Stimulated activated CD8-positive, alpha-beta memory T cell treated with anti-CD3 and anti-CD28 coated beads, Interleukin-15, amount 100 ng/mL, for 48 hours (primary cell): Measurements from ENCODE around the gene DGKG.

Experiments
- DNase-seq, 2 donors: peaks; one replicate each; pipeline ENCODE4 v3.0.0-alpha.2; 2020; ENCODE audit warnings: low read depth in 2 of 2

DGKG gene

DNA sequence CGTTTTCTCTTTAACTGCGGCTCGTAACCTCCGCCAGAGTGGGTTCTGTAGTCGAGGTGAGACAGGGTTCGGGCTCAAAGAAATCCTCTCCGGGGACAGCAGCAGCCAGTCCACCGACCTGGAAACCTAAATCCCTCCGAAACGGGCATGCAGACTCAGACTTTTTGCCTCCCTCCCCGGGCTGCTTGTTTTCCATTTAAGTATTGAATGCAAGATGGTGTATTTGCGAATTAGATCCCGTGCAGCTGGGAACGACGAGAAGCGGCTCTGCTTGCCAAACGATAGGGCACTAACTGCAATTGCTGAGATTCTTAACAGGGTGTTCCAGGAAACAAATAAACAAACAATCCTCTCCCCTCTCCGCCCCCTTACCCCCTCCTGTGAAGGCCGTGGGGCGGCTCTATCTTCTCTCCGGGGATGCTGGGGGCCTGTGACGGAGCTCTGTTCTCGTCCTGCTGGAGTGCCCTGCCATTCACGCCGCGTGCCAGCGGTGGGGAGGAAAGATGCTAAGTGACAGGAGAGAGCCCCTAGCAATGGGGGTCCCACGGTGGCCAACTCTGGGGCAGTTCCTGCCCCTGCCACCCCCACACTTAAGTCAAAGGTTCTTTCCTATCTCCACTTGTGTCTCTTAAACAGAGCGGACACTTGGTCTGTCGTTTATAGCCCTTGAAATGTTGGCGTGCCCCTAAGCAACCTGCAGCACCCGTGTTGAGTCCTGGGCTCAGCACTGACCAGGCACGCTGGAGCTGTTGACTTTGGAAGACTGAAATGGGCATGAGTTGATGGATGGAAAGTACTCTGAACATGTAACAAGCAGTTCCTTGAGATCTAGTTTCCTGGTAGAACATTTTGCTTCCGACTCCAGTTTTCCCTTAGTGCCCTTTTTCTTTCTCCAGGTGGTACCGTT is 251.9 kb downstream of the DGKG start:
- no peak for DNase-seq

DNA sequence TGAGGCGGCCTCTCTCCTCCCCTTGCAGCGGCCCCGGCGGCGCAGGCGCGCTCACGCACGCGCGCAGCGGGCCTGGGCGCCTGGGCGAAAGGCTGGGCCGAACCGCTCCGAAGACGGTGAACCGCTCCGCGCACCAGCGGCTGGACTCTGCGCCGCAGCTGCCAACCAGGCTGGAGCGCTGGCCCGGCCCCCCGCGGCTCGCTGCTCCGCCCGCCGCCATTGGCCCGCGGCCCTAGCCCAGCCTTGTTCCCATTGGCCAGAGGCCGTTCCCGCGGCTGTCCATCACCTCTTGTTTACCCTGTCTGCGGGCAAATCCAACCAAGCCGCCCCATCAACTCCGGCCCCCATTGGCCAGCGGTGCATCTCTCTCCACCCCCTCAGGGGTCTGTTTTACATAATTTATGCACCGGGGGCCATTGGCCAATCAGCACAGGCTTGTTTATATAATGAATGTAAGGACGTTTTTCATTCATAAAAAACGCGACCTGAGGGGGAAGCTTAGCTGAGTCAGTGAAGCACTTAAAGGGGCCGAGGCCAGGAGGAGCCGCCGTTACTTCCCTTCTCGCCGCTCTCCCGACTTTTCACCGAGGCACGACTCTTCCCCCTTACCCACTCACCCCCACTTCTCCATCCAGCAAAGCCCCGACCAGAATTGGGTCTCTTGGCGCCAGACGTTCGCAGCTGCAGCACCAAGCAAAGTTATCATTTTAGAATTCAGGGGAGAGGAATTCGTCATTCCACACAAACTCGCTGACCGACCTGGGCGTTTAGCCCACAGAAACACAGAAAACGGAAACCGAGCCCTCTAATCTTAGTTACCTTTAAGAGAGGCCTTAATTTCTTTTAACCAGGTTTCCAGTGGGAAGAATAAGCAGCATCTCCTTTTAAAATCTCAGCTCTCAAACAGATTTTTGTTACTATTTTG is 252.8 kb downstream of the DGKG start, which contains the start of gene ETV5:
Gene ETV5 (minus strand): TSS at position 149 of the 925 bp plus-strand sequence. CDS start 3,221 bp downstream, outside the sequence.
- peak; percentile 93 for DNase-seq

- no peak for DNase-seq
Measured at GRCh38 chr3:186108106-186108940, 253.7 kb downstream of the DGKG start.

GRCh38 chr3:186107215-186108105 is 254.6 kb downstream of the DGKG start:
- DNase-seq: peak in 1 of 2 donors; percentile 22

GRCh38 chr3:186105543-186105942 is 256.5 kb downstream of the DGKG start:
- no peak for DNase-seq

DNA sequence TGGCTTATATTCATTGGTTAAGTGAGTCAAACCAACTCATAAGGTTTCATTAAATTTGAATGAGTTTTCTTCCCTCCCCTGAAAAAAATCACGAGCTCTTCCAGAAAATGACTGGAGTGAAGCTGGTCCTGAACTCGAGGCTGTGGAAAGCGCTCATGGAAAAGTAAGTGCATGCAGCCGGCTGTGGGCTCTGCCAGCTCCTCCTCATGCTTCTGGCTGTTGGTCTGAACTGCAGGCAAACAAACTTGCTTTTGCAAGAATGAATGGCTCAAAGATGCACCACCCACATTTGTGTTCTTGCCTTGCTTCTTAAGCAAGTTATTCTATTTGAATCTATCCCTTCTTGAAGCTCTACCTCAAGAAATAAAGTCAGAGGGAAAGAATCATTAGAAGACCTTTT is 259.3 kb downstream of the DGKG start:
- DNase-seq: no peak

GRCh38 chr3:186100398-186100797 is 261.6 kb downstream of the DGKG start:
- no peak for DNase-seq

GRCh38 chr3:186099178-186099577 is 262.9 kb downstream of the DGKG start:
- no peak for DNase-seq

GRCh38 chr3:186098740-186099139 is 263.3 kb downstream of the DGKG start:
- DNase-seq: no peak

- no peak for DNase-seq
Measured at GRCh38 chr3:186097663-186098451, 264.2 kb downstream of the DGKG start.

DNA sequence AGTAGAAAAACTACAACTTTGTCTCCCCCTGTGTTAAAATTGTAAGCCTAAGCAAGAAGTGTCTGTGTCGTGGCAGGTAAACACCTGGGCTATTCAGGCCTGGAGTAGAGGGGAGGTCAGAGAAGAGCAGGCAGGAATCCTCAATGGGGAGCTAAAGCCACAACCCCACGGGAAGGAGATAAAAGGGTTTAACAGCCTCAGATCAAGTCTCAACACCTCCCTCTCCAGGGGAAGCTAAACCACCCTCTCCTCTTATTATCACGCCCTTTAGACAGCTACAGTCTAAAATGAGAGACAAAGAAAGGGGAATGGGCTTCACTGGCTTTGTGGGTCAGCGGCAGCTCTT is 264.7 kb downstream of the DGKG start:
- DNase-seq: no peak
